LoVo (cell line): ENCODE data around the gene RND1.

Experiments
- DNase-seq: peaks from one replicate; pipeline ENCODE4 v3.0.0-alpha.2; 2016; ENCODE audit warnings: low spot score

Gene RND1

DNA sequence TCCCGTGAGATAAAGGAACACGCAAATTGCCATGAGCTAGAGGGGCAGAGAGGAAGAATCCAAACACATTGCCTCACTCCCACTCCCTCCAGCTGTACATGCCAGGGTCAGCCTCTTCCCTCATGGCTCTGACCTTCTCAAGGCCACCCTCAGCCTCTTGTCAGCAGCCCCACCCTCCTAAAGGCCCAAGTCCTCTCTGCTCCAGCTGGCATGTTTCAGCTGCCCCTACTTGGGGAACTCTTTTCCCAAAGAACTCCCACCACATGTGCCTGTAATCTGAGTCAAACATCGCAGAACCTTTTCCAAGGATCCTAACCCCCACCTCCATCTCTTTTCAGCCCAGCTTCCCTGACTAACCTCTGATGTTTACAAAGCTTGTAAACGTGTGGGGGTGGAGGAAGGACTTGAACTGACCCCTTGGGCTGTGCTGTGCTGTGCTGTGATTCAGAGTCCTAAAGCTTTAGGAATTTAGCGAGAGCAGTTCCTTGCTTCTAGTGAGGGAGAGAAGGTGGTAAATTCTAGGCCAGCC lies 54.7 kb downstream of the RND1 start:
- DNase-seq, result no peak

- no peak for DNase-seq
Measured at GRCh38 chr12:48807981-48808380, 57.7 kb downstream of the RND1 start.
